ENCODE data around the gene PROX2.

GRCh38 chr14:74921053-74921620 is 45.2 kb upstream of the PROX2 start:
- TF ChIP-seq CTCF (IDR thresholded peaks at IDR 0.05; ENCODE audit: borderline replicate concordance, extremely low read depth, low read length, poor library complexity, severe bottlenecking) (no peak), EZH2 (IDR thresholded peaks at IDR 0.05; ENCODE audit: borderline replicate concordance, low read depth, low read length, severe bottlenecking) (no peak)
